Lower leg skin (tissue), 3 donors: ENCODE results near the gene TPRN.

Experiments used
- CTCF ChIP-seq, 3 donors: fragments of 450-650 bp; IDR thresholded peaks; one replicate each; pipeline ENCODE4 v1.5.1; 2016; ENCODE audit warnings: antibody characterized with exemption in 3 of 3, mild to moderate bottlenecking in 3 of 3, moderate library complexity in 2 of 3
- POLR2A ChIP-seq, 2 donors: fragments of 450-650 bp; IDR thresholded peaks; one replicate each; pipeline ENCODE4 v1.6.1; 2016 to 2017; ENCODE audit warnings: antibody characterized with exemption in 2 of 2, mild to moderate bottlenecking in 1 of 2, moderate library complexity in 1 of 2

GRCh38 chr9:137170486-137171148, 29.9 kb downstream of the TPRN start:
- TF ChIP-seq CTCF (IDR thresholded peaks at IDR 0.05) (no peak), POLR2A (IDR thresholded peaks at IDR 0.05) (no peak)
